ENCODE measurements around the gene ANKRD44. TPM values are rescaled to one million over a fixed set of nuclear protein-coding genes. Genes with fewer than 3 reads are reported as not detected.

ANKRD44 gene
- total RNA-seq, 2 donors from 2014 or later = 57.8 to 93.4 TPM

- TF ChIP-seq CTCF (IDR thresholded peaks at IDR 0.05) = no peak
- Histone ChIP-seq H3K4me3 (no peak overlapping the region), H3K9me3 (no peaks in the 10 kb centered on the region), H3K36me3 (no peaks in the 10 kb centered on the region), H3K4me1 (ENCODE audit: control insufficient read depth in 1 of 2, low read depth in 2 of 2) (peaks cover 30 to 68% of the 10 kb centered on the region in 2 donors), H3K27me3 (replicated peaks; ENCODE audit: insufficient read depth) (no peaks in the 10 kb centered on the region), H3K27ac (peak overlapping the region in 1 of 2 donors; percentile 81)
- DNase-seq (ENCODE audit: low spot score) (no peak), ATAC-seq (ENCODE audit: insufficient number of reproducible peaks, low FRiP score, low read depth) (no peak)
Observed at GRCh38 chr2:197196541-197197180, 113.9 kb downstream of the ANKRD44 start.

GRCh38 chr2:197195518-197195917 is 115.1 kb downstream of the ANKRD44 start:
- H3K27ac ChIP-seq = peak overlapping the region; percentile 59 to 81
- no peak for TF ChIP-seq CTCF (IDR thresholded peaks at IDR 0.05)
- H3K36me3 ChIP-seq = no peaks in the 10 kb centered on the region
- H3K4me1 ChIP-seq (ENCODE audit: control insufficient read depth in 1 of 2, low read depth in 2 of 2) = peaks cover 24 to 73% of the 10 kb centered on the region in 2 donors
- ATAC-seq (ENCODE audit: insufficient number of reproducible peaks, low FRiP score, low read depth) = no peak
- no peaks in the 10 kb centered on the region for H3K9me3 ChIP-seq
- peak overlapping the region; percentile 24 for H3K4me3 ChIP-seq
- H3K27me3 ChIP-seq (replicated peaks; ENCODE audit: insufficient read depth) = no peaks in the 10 kb centered on the region
- no peak for DNase-seq (ENCODE audit: low spot score)

GRCh38 chr2:197191940-197192322 is 118.6 kb downstream of the ANKRD44 start:
- no peak overlapping the region for H3K27ac ChIP-seq
- DNase-seq (ENCODE audit: low spot score) (no peak), ATAC-seq (ENCODE audit: insufficient number of reproducible peaks, low FRiP score, low read depth) (no peak)
- no peak for TF ChIP-seq CTCF (IDR thresholded peaks at IDR 0.05)
- no peaks in the 10 kb centered on the region for H3K9me3 ChIP-seq
- H3K4me1 ChIP-seq (ENCODE audit: control insufficient read depth in 1 of 2, low read depth in 2 of 2) = peaks cover 7 to 41% of the 10 kb centered on the region in 2 donors
- H3K27me3 ChIP-seq (replicated peaks; ENCODE audit: insufficient read depth) = no peaks in the 10 kb centered on the region
- H3K36me3 ChIP-seq = no peaks in the 10 kb centered on the region
- H3K4me3 ChIP-seq = no peak overlapping the region

GRCh38 chr2:197191177-197191939 is 119.2 kb downstream of the ANKRD44 start:
- Histone ChIP-seq H3K9me3 (no peaks in the 10 kb centered on the region), H3K4me1 (ENCODE audit: control insufficient read depth in 1 of 2, low read depth in 2 of 2) (peaks cover 7 to 36% of the 10 kb centered on the region in 2 donors), H3K4me3 (no peak overlapping the region), H3K36me3 (no peaks in the 10 kb centered on the region), H3K27ac (no peak overlapping the region), H3K27me3 (replicated peaks; ENCODE audit: insufficient read depth) (no peaks in the 10 kb centered on the region)
- TF ChIP-seq CTCF (IDR thresholded peaks at IDR 0.05) = peak; percentile 65
- ATAC-seq (ENCODE audit: insufficient number of reproducible peaks, low FRiP score, low read depth) = no peak
- no peak for DNase-seq (ENCODE audit: low spot score)

GRCh38 chr2:197190100-197190432 is 120.5 kb downstream of the ANKRD44 start:
- DNase-seq (ENCODE audit: low spot score) = no peak
- Histone ChIP-seq H3K36me3 (no peaks in the 10 kb centered on the region), H3K4me1 (ENCODE audit: control insufficient read depth in 1 of 2, low read depth in 2 of 2) (peaks cover 3 to 27% of the 10 kb centered on the region in 2 donors), H3K27ac (no peak overlapping the region), H3K9me3 (no peaks in the 10 kb centered on the region), H3K4me3 (no peak overlapping the region), H3K27me3 (replicated peaks; ENCODE audit: insufficient read depth) (no peaks in the 10 kb centered on the region)
- TF ChIP-seq CTCF (IDR thresholded peaks at IDR 0.05) = no peak
- ATAC-seq (ENCODE audit: insufficient number of reproducible peaks, low FRiP score, low read depth) = no peak
